Measurements from ENCODE around the gene SBNO1.
"Not testable (repeated sequence)": the region's sequence is repeated elsewhere in the genome, so short reads cannot be mapped to it uniquely, and the experiment has no call there.

SBNO1 gene

DNA sequence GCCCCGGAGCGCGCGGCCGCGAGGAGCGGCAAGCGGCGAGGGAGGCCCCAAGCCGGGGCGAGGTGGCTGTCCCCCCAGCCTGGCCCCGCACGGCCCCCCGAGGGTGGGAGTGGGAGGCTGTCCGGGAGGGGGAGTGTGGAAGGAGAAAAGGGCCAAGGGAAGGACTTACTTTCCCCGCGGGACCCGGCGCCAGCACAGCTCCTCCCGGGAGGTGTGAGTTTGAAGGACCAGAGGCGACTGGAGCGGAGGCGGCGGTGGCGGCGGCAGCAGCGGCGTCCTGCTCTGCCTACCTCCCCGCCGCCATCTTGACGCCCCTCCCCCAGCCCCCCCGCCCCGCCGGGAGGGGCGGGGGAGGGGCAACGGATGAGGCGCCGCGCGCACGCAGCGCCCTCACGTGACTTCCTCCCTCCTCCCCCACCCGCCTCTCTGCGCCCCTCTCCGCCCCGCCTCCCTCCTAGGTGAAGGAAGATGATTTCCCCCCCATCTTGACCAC, at the start of gene SBNO1:
Gene SBNO1 (minus strand): TSS at position 316 of the 493 bp plus-strand sequence. CDS start 14,406 bp downstream, outside the sequence.
- peak within 1 kb of the TSS; percentile 94 for H3K4me3 ChIP-seq (ENCODE audit: low read depth, low read length)

- H3K4me3 ChIP-seq (ENCODE audit: low read depth, low read length): no peak overlapping the region
Observed at GRCh38 chr12:123410041-123410412, 45.4 kb upstream of the SBNO1 start.

- not testable (repeated sequence) for H3K4me3 ChIP-seq (ENCODE audit: low read depth, low read length)
Observed at GRCh38 chr12:123409284-123410040, 44.8 kb upstream of the SBNO1 start.

DNA sequence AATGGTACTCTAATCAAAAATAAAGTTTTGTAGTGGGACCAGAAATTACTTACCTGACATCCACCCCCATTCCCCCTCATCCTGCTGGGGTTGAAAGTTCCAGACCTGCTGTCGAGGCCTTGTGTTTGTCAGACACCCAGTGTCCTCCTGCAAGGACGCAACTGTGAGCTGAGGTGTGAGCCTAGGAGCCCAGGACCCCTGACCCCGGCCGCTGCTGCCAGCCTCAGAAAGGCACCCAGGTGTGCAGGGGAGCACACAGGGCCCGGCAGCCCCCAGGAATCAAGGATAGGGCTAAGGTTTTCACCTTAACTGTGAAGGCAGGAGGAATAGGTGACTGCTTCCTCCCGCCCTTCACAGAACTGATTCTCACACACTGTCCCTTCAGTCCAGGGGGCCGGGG, 44.0 kb upstream of the SBNO1 start:
- H3K4me3 ChIP-seq (ENCODE audit: low read depth, low read length): not testable (repeated sequence)

- H3K4me3 ChIP-seq (ENCODE audit: low read depth, low read length): not testable (repeated sequence)
Observed at GRCh38 chr12:123407934-123408333, 43.3 kb upstream of the SBNO1 start.

GRCh38 chr12:123407269-123407668, 42.6 kb upstream of the SBNO1 start:
- not testable (repeated sequence) for H3K4me3 ChIP-seq (ENCODE audit: low read depth, low read length)

- no peak overlapping the region for H3K4me3 ChIP-seq (ENCODE audit: low read depth, low read length)
Observed at GRCh38 chr12:123404581-123404980, 39.9 kb upstream of the SBNO1 start.

DNA sequence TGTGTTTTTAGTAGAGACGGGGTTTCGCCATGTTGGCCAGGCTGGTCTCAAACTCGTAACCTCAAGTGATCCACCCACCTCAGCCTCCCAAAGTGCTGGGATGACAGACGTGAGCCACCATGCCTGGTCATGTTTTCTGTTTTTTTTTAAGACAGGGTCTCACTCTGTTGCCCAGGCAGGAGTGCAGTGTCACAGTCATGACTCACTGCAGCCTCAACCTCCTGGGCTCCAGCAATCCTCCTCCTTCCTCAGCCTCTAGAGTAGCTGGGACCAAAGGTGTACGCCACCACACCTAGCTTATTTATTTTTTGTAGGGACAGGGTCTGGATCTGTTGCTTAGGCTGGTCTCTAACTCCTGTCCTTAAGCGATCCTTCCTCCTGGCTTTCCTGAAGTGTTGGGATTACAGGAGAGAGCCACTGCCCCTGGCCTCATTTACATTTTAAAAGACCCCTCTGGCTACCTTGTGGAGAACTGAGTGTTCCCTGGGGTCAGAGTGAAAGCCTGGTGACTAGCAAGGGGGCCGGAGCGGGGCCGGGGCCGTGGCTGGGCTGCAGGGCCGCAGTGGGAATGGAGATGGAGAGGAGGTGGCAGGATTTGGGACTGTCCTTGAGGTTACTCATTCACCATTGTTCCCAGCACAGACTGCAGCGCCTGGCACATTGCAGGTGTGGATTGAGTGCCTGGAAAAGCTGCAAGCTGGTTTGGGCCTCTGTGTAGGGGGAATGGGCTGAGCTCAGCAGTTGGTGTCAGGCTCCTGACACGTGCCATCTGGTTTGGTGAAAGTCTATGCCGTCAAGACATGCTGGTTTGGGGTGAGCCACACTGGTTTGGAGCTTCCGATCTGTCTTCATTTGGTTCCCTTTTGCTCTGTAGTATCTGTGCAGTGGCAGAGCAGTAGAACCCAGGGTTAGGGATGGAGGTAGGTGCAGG, 37.4 kb upstream of the SBNO1 start:
- no peak overlapping the region for H3K4me3 ChIP-seq (ENCODE audit: low read depth, low read length)

- H3K4me3 ChIP-seq (ENCODE audit: low read depth, low read length): no peak overlapping the region
Observed at GRCh38 chr12:123399255-123399617, 34.6 kb upstream of the SBNO1 start.

GRCh38 chr12:123398550-123399254, 34.1 kb upstream of the SBNO1 start:
- H3K4me3 ChIP-seq (ENCODE audit: low read depth, low read length): no peak overlapping the region

DNA sequence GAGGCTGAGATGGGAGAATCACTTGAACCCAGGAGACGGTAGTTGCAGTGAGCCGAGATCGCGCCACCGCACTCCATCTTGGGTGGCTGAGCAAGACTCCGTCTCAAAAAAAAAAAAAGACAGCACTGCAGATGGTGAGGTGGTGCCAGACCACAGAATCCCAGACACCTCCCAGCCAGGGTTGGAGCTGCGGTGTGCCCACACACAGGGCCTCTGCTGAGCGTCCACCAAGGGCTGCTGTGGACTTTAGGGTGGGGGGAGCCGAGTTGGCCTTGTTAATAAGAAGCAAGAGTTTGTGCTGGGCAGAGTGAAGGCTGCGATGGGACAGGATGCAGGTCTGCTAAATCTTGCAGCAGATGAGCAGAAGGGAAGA, 33.5 kb upstream of the SBNO1 start:
- H3K4me3 ChIP-seq (ENCODE audit: low read depth, low read length): no peak overlapping the region

- no peak overlapping the region for H3K4me3 ChIP-seq (ENCODE audit: low read depth, low read length)
Observed at GRCh38 chr12:123397400-123397799, 32.8 kb upstream of the SBNO1 start.

GRCh38 chr12:123396954-123397353, 32.3 kb upstream of the SBNO1 start:
- no peak overlapping the region for H3K4me3 ChIP-seq (ENCODE audit: low read depth, low read length)

- H3K4me3 ChIP-seq (ENCODE audit: low read depth, low read length): no peak overlapping the region
Observed at GRCh38 chr12:123396543-123396942, 31.9 kb upstream of the SBNO1 start.

- H3K4me3 ChIP-seq (ENCODE audit: low read depth, low read length): no peak overlapping the region
Observed at GRCh38 chr12:123395236-123395635, 30.6 kb upstream of the SBNO1 start.

- H3K4me3 ChIP-seq (ENCODE audit: low read depth, low read length): no peak overlapping the region
Observed at GRCh38 chr12:123393747-123394146, 29.1 kb upstream of the SBNO1 start.

GRCh38 chr12:123391546-123392343, 27.1 kb upstream of the SBNO1 start:
- H3K4me3 ChIP-seq (ENCODE audit: low read depth, low read length): no peak overlapping the region

DNA sequence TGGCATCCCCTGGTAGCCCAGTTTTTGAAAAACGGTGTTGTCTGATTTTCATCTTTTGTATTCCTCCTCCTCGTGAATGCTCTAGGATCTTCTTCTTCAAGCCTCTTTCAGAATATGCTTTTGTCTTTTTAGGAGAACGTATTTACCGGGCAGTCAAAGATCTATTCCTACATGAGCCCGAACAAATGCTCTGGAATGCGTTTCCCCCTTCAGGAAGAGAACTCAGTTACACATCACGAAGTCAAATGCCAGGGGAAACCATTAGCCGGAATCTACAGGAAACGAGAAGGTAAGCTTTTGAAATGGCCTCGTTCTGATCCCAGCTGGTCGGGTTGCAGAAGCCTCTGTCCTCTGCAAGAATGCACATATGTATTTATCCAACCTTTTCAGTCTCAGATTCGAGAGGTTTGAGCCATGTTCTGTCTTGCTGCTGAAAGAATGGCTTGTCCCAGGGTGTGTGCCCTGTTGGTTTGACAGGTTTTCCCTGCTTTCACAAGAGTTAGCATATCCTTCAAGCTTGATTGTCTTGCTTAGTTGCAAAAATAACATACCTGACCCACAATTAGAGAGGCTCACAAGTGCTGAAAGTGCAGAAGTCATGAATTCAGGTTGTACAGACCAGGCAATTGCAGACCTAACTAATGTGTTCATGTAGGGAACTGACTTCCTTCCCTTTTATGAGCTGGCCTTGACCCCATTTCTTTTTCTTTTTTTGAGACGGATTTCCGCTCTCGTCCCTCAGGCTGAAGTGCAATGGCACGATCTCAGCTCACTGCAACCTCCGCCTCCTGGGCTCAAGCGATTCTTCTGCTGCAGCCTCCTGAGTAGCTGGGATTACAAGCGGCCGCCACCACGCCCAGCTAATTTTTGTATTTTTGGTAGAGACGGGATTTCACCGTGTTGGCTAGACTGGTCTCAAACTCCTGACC, 26.1 kb upstream of the SBNO1 start:
- H3K4me3 ChIP-seq (ENCODE audit: low read depth, low read length): no peak overlapping the region

- H3K4me3 ChIP-seq (ENCODE audit: low read depth, low read length): peak overlapping the region; percentile 54
Observed at GRCh38 chr12:123389560-123390351, 25.1 kb upstream of the SBNO1 start.
